Skeletal muscle satellite cell (primary cell): Measurements from ENCODE around the gene HOXB5.

Source experiments
- H3K27me3 ChIP-seq: 2 replicates; pipeline ENCODE4 v1.7.0; 2013; ENCODE audit warnings: low read length; ENCODE audit not compliant: control insufficient read depth, insufficient read depth
- H3K36me3 ChIP-seq: 2 replicates; pipeline ENCODE4 v1.7.0; 2013; ENCODE audit warnings: mild to moderate bottlenecking, control low read depth, low read length; ENCODE audit not compliant: insufficient read depth
- H3K4me1 ChIP-seq: 2 replicates; pipeline ENCODE4 v1.7.0; 2013; ENCODE audit warnings: low read length; ENCODE audit not compliant: control insufficient read depth, insufficient read depth
- H3K4me2 ChIP-seq: 2 replicates; pipeline ENCODE4 v1.7.0; 2013; ENCODE audit warnings: mild to moderate bottlenecking, low read length
- H3K4me3 ChIP-seq: 2 replicates; pipeline ENCODE4 v1.7.0; 2013; ENCODE audit warnings: low read length
- H3K9ac ChIP-seq: 2 replicates; pipeline ENCODE4 v1.7.0; 2013; ENCODE audit warnings: mild to moderate bottlenecking, low read depth, low read length, moderate library complexity
- H3K9me3 ChIP-seq: replicated peaks from 2 replicates; pipeline ENCODE4 v1.7.0; 2013; ENCODE audit warnings: mild to moderate bottlenecking, control low read depth, low read length

Gene HOXB5

DNA sequence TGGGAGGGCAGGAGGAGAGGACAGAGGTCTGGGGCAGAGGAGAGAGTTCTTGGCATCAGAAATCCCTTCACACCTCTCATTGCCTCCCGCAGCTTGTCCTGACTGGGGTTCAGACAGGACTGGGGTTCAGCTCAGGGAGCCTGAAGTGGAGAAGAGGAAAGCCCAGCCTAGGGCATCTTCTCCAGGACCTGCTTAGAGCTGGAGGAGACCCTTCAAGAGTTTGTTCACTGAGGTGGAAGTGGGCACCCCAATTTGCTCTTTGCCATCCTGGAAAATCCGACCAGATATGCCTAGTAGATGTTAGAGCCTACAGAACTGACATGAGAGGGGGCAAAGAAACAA is 5.5 kb downstream of the HOXB5 start:
- peaks cover 7% of the 10 kb centered on the region for H3K36me3 ChIP-seq
- no peaks in the 10 kb centered on the region for H3K27me3 ChIP-seq
- no peak overlapping the region for H3K4me2 ChIP-seq
- H3K4me1 ChIP-seq, result peaks cover 25% of the 10 kb centered on the region
- no peak overlapping the region for H3K9ac ChIP-seq
- H3K4me3 ChIP-seq, result no peak overlapping the region
- H3K9me3 ChIP-seq, result no peaks in the 10 kb centered on the region

DNA sequence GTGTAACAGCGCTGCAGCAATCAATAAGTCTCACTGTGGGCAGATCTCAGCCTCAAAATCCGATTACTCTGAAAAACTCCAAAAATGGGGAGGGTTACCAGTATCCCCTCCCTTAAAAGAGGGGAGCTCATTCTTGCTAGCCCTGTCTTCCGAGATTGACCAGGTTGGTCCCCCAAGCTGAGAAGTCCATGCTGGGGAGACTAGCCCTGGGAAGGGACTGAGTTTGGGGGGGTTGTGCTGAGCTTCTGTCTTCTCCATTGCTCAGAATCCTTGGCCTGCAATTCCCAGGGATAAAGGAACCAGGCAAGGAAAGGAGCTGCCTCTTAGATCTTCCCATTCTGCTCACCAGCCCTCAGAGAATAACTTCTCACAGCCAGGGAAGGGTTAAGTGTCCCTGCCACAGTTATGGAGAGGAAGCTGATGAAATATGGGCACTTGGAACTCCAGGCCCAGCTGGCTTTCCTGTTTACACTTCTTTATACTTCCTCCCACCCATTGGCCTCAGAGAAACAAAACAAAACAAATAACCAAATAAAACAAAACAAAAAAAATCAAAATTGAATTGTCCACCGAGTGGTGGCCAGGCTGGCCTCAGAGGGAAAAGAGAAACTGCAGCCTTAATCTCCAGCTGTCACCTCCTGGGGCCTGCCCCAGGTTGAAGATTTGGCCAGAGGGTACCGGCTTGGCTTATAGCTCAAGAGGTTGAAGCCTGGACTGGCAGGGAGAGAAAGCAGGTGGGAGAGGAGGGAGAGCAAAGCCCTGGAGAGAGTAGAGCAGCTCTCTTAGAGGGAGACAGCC is 6.1 kb downstream of the HOXB5 start:
- Histone ChIP-seq H3K9ac (peak overlapping the region; percentile 21), H3K27me3 (no peaks in the 10 kb centered on the region), H3K4me2 (peak overlapping the region; percentile 6), H3K4me3 (no peak overlapping the region), H3K36me3 (peaks cover 7% of the 10 kb centered on the region), H3K4me1 (peaks cover 29% of the 10 kb centered on the region), H3K9me3 (no peaks in the 10 kb centered on the region)

DNA sequence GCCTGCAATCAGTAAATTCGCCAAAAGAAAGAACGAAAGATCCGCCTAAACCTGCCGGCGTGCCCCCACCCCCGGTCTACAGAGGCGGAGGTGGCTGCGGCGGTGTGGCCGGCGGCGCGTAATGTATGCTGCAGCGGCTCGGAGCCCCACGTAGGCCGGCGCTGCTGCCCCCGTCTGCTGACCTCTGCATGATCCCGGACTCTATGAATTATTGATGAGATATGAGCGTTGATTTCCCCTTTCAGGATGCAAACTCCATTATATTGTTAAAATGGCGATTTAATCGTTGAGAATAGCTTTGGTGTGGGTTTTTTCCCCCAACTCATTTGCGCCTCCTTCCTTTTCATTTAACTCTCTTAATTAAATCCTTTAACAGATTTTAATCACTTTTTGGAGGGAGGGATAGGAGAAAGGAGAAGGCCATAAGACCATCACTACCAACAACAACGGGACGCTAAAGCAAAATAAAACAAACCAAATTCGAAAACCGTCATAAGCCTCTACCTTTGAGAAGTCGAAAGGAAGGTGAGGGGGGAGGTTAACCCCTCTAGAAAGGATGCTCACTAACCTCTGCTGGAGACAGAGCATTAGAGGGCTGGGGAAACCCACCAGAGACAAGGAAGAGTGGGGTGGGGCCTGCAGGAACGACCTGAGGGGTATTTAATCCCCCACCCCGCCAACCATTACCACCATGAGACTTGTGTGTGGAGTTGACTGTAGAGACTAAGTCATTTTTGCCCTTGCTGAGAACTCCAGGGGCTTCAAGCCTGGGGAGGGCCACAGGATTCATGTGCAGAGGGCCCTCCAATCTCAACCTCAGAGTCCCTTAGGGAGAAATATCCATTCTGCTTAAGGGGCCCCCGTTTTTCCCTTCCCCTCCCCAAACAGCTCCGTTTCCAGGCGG is 7.0 kb downstream of the HOXB5 start:
- Histone ChIP-seq H3K4me2 (peak overlapping the region; percentile 91), H3K36me3 (peaks cover 7% of the 10 kb centered on the region), H3K4me1 (peaks cover 30% of the 10 kb centered on the region), H3K4me3 (peak overlapping the region; percentile 81), H3K9ac (peak overlapping the region; percentile 81), H3K27me3 (no peaks in the 10 kb centered on the region), H3K9me3 (no peaks in the 10 kb centered on the region)

DNA sequence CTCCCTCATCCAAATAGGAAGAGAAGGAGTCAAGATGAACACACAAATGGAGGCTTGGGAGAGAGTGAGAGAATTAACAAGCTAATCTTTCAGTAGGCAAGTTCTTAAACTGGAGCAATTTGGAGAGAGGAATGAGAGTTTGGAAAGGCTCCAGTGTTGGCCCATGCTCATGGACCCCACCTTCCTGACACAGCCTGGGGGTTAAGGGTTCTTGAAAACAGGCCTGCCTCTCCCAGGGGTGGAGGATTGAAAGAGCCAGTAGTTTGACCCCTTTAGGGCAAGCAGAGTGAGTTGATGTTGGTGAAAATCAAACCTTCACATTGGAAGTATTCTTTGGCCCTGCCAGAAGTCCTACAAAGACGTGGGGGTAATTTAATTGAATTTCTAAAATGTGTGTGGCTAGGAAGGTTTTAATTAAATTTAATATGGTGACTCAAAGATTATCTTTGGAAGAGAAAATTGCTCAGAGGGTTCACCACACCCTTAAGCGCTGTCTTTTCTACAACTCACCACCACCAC is 9.3 kb downstream of the HOXB5 start:
- H3K4me1 ChIP-seq, result peaks cover 35% of the 10 kb centered on the region
- H3K27me3 ChIP-seq, result no peaks in the 10 kb centered on the region
- H3K4me2 ChIP-seq, result no peak overlapping the region
- no peaks in the 10 kb centered on the region for H3K36me3 ChIP-seq
- H3K4me3 ChIP-seq, result no peak overlapping the region
- no peak overlapping the region for H3K9ac ChIP-seq
- H3K9me3 ChIP-seq, result no peaks in the 10 kb centered on the region

DNA sequence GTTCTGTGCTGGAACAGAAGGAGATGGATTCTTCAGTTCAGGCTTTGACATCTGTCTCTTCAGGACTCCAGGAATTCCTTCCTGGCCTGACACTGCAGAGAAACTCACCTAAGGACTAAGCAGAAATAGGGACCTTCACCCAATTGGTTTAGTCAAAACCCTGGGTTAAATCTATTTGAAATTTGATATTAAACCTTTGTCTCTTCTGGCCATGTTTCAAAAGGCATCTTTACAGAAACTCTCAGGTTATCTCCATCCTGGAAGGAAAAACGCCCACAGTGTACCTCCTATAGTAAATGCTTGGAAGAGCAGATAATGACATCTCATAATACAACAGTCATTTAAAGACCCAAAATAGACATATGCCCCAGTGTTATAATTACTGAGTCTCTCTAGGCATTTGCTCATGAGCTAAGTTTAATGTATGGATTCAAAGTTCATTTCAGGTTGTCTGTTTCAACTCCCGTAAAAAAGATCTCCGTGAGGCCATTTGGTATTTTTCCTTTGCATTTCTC is 9.8 kb downstream of the HOXB5 start:
- no peak overlapping the region for H3K4me2 ChIP-seq
- H3K36me3 ChIP-seq, result no peaks in the 10 kb centered on the region
- H3K4me3 ChIP-seq, result no peak overlapping the region
- H3K9ac ChIP-seq, result no peak overlapping the region
- H3K27me3 ChIP-seq, result no peaks in the 10 kb centered on the region
- H3K9me3 ChIP-seq, result no peaks in the 10 kb centered on the region
- peaks cover 40% of the 10 kb centered on the region for H3K4me1 ChIP-seq

DNA sequence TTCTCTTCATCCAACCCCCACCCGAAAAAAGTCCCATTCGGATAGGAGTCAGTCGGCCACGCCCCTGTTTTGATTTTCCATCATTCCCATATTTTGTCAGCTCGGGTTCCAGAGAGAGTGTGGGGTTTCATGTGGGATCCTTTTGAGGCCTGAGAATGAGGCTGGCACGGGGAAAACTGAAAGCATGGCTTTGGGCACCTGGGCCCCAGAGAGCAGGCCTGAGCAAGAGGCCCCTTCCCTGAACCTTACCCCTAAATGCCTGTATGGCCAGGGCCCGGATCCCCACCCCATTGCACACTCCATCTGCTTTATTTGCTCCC is 10.9 kb downstream of the HOXB5 start:
- Histone ChIP-seq H3K36me3 (no peaks in the 10 kb centered on the region), H3K9me3 (no peaks in the 10 kb centered on the region), H3K4me1 (peaks cover 39% of the 10 kb centered on the region), H3K27me3 (no peaks in the 10 kb centered on the region), H3K9ac (peak overlapping the region; percentile 92), H3K4me2 (peak overlapping the region; percentile 89), H3K4me3 (peak overlapping the region; percentile 90)

DNA sequence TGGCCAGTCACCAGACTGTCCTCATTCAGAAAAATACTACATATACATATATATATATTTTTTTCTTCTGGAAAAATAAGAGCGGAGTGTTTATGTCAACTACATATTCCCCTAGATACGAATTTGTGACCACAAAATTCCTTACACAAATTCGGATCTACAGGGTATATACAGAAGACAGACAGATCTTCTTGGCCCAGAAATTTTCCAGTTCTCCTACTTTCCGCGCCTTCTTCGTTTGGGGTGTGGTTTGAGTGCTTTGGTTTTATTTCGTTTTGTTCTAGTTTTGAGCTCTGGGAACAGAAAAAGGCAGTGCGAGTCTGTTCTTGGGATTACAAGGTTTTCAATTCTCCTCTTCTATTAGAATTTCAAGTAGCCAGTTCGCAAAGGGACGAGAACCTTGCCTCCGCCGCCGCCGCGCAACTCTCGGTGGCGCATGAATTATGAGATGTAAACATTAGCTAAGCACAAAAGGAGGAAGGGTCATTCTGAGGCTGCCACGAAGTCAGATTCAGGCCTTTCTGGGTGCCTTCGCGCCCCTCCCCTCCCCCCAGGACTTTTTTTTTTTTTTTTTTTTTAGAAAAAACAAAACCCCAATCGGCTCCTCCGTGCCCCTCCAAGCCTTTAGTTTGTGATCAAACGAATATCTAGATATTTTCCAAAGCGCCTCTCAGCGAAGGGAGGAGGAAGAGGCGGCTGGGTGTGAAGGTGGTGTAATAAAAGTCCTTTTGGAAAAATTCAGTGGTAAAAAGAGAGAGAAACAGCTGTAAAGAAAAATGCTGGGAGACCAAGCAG is 13.6 kb downstream of the HOXB5 start:
- Histone ChIP-seq H3K4me2 (no peak overlapping the region), H3K4me3 (peak overlapping the region; percentile 90), H3K9me3 (no peaks in the 10 kb centered on the region), H3K36me3 (peaks cover 4% of the 10 kb centered on the region), H3K4me1 (peaks cover 27% of the 10 kb centered on the region), H3K9ac (no peak overlapping the region), H3K27me3 (no peaks in the 10 kb centered on the region)

DNA sequence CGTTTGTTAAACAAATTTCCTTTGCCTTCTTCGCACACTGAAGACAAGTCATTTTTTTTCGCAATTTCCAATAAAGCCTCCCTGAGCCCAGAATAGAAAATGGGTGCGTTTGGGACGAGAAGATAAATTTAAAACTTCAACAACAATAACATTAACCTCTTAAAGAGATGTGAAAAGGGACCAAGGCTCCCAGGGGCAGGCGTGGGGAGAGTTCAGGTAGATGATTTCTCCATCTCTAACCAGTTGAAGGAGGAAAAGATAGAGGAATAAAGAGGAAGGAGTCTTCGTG is 14.2 kb downstream of the HOXB5 start:
- H3K27me3 ChIP-seq, result no peaks in the 10 kb centered on the region
- no peak overlapping the region for H3K9ac ChIP-seq
- H3K36me3 ChIP-seq, result peaks cover 8% of the 10 kb centered on the region
- H3K4me1 ChIP-seq, result peaks cover 26% of the 10 kb centered on the region
- no peaks in the 10 kb centered on the region for H3K9me3 ChIP-seq
- H3K4me3 ChIP-seq, result no peak overlapping the region
- peak overlapping the region; percentile 100 for H3K4me2 ChIP-seq

DNA sequence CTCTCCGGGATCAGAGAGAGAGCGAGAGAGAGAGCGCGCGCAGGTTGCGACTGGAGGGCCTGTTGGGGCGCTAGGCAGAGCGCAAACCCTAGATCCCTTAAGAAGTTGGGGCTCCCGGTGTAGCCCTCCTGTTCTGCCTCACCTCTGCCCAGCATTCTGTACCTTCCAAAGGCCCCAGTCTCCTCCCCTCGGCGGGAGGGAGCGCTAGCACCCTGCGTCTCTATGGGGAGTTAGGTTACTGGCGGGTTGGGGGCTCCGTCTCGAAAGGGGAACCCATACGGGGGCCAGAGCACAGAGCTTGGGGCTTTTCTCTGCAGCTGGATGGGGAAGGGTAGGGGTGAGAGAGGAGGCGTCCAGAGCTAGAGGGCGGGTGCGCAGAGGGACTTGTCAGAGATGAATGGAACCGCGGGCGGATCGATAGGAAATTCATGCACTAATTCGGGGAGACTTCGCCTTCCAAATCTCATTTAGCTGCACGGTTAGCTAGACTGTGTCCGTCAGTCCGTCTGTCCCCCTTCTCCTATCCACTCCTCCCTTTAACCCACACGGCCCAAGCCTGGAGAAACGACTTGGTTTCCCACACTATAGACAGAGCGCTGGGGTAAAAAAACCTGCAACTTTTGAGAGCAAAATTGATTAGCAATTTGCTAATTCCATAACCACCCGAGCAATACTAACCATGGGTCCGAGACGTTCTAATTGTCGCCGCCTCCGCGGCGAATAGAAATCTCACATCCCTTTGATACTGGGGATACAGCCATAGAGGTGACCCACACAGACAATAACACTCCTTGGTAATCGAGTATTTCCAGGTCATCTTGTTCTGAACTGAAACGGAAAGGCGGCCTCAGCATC is 14.7 kb downstream of the HOXB5 start:
- Histone ChIP-seq H3K4me2 (peak overlapping the region; percentile 100), H3K36me3 (peaks cover 8% of the 10 kb centered on the region)

DNA sequence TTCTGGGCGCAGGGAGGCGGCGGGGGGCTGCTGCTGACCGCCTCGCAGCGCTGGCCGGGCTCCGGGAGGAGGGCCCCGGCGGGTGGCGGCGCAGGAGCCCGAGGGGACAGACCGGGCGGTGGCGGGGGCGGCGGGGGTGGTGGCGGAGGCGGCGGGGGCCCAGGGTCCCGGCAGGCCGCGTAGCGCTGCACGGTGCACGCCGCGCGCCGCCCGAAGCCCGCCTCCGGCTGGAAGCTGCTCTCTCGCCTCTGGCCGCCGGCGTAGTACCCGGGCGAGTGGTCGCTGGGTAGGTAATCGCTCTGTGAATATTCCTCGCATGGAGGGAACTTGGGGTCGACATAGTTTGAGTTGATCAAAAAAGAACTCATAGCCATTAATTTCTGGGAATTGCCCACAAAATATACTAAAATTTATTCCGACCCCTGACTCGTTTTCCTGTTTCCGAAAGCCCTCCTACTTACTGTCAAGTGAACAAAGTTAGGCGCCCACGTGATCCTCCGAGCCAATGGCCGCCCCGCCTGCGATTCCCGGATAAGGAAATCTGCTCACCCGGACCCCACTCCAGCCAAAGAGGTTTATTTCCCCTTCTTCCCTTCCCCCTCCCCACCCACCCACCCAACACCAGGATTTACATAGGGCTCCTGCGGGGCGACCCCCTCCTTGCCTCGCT is 15.5 kb downstream of the HOXB5 start, which contains the start of gene HOXB4:
Gene HOXB4 (minus strand): TSS at position 405 of the 670 bp plus-strand sequence. CDS start 31 bp downstream, at position 374.
- Histone ChIP-seq H3K36me3 (peaks cover 8% of the 10 kb centered on the region), H3K9me3 (no peaks in the 10 kb centered on the region), H3K9ac (peak within 1 kb of the TSS; percentile 87), H3K4me3 (peak within 1 kb of the TSS; percentile 87), H3K4me2 (peak within 1 kb of the TSS; percentile 100), H3K4me1 (peaks cover 25% of the 10 kb centered on the region), H3K27me3 (no peaks in the 10 kb centered on the region)

More for the DNA sequence above, 14.7 kb downstream of the HOXB5 start:
- peak overlapping the region; percentile 87 for H3K4me3 ChIP-seq
- H3K9ac ChIP-seq, result peak overlapping the region; percentile 87
- no peaks in the 10 kb centered on the region for H3K9me3 ChIP-seq
- no peaks in the 10 kb centered on the region for H3K27me3 ChIP-seq
- peaks cover 26% of the 10 kb centered on the region for H3K4me1 ChIP-seq
